ENCODE measurements around the gene ZNF337.

GRCh38 chr20:25699914-25700313 lies 3.3 kb upstream of the ZNF337 start:
- TF ChIP-seq CTCF (conservative IDR thresholded peaks at IDR 0.05) (no peak), ZFX (IDR thresholded peaks at IDR 0.05) (no peak)
